C4-2B (cell line): ENCODE measurements around the gene S100A3.

ENCODE experiments used
- H3K27ac ChIP-seq: fragments of 450-650 bp; 2 replicates; pipeline ENCODE4 v1.5.1; 2017
- ZFX ChIP-seq: fragments of 450-650 bp; IDR thresholded peaks from 2 replicates; pipeline ENCODE4 v1.6.1; 2017
- TF ChIP-seq, protein P1 (sequence below): fragments of 450-650 bp; conservative IDR thresholded peaks from 2 replicates; pipeline ENCODE4 v1.5.1; 2017; ENCODE audit warnings: mild to moderate bottlenecking

S100A3 gene

GRCh38 chr1:153550398-153550758, 1.3 kb upstream of the S100A3 start:
- TF ChIP-seq ZFX: no peak
- TF ChIP-seq, protein P1, sequence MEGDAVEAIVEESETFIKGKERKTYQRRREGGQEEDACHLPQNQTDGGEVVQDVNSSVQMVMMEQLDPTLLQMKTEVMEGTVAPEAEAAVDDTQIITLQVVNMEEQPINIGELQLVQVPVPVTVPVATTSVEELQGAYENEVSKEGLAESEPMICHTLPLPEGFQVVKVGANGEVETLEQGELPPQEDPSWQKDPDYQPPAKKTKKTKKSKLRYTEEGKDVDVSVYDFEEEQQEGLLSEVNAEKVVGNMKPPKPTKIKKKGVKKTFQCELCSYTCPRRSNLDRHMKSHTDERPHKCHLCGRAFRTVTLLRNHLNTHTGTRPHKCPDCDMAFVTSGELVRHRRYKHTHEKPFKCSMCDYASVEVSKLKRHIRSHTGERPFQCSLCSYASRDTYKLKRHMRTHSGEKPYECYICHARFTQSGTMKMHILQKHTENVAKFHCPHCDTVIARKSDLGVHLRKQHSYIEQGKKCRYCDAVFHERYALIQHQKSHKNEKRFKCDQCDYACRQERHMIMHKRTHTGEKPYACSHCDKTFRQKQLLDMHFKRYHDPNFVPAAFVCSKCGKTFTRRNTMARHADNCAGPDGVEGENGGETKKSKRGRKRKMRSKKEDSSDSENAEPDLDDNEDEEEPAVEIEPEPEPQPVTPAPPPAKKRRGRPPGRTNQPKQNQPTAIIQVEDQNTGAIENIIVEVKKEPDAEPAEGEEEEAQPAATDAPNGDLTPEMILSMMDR: no peak
- H3K27ac ChIP-seq: no peak overlapping the region

GRCh38 chr1:153549741-153550397, 811 bp upstream of the S100A3 start:
- TF ChIP-seq, protein P1: no peak
- no peak for TF ChIP-seq ZFX
- no peak overlapping the region for H3K27ac ChIP-seq

- TF ChIP-seq, protein P1: no peak
- TF ChIP-seq ZFX: no peak
- H3K27ac ChIP-seq: no peak overlapping the region
Measured at GRCh38 chr1:153547560-153548551, 1.2 kb downstream of the S100A3 start.

GRCh38 chr1:153546796-153547559, 2.1 kb downstream of the S100A3 start:
- H3K27ac ChIP-seq: no peak overlapping the region
- TF ChIP-seq ZFX: no peak
- TF ChIP-seq, protein P1: no peak

- no peak for TF ChIP-seq ZFX
- TF ChIP-seq, protein P1: no peak
- H3K27ac ChIP-seq: no peak overlapping the region
Measured at GRCh38 chr1:153546371-153546770, 2.7 kb downstream of the S100A3 start.

- TF ChIP-seq, protein P1: no peak
- TF ChIP-seq ZFX: no peak
- H3K27ac ChIP-seq: peak within 1 kb of the TSS; percentile 37
Measured at GRCh38 chr1:153545067-153546055, 3.7 kb downstream of the S100A3 start, which contains the start of gene S100A4. S100A4 (minus strand) TSS chr1:153545806; CDS start chr1:153544794, 1,012 bp downstream.
